SH-SY5Y (cell line): ENCODE data around the gene EDEM1.

ENCODE experiments used
- GATA2 ChIP-seq: IDR thresholded peaks from 2 replicates; pipeline ENCODE4 v1.6.1; 2011; ENCODE audit warnings: mild to moderate bottlenecking, low read depth, low read length
- GATA3 ChIP-seq: IDR thresholded peaks from 2 replicates; pipeline ENCODE4 v1.6.1; 2011; ENCODE audit warnings: low read depth, mild to moderate bottlenecking, low read length, moderate library complexity

EDEM1 gene

DNA sequence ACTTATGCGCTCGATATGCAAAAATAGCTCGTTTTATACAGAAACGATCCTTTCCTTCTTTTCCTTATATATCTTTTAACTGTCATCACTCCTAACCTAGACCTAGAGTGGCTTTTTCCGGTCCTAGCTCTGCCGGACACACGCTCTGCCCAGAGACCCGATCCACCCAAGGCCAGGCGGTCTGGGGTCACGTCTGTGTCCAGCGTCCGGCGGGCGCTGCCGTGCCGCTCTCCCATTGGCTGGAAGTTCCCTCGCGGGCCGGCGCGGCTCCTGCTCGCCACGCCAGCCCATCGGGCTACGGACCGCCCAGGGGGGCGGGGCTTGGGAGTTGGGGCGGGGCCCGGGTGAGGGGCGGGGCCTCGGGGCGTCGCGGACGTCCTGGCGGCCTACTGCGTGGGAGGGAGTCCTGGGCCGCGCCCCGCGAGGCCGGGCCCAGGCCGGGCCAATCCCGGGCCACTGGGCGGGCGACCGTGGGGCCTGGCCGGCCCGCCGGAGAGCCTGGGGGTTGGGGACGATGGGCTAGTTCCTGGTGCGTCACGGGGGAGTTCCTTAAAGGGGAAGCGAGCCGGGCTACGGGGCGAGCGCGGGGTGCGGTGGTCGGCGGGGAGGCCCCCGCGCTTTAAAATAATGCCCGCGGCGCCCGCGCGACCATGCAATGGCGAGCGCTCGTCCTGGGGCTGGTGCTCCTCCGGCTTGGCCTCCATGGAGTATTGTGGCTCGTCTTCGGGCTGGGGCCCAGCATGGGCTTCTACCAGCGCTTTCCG, at the start of gene EDEM1:
EDEM1 (plus strand) TSS at position 552 of the 764 bp plus-strand sequence; CDS start at position 651, 99 bp downstream.
- TF ChIP-seq GATA3 (no peak), GATA2 (no peak)

- no peak for TF ChIP-seq GATA2
Measured at GRCh38 chr3:5138214-5138981, 49.1 kb upstream of the EDEM1 start.

DNA sequence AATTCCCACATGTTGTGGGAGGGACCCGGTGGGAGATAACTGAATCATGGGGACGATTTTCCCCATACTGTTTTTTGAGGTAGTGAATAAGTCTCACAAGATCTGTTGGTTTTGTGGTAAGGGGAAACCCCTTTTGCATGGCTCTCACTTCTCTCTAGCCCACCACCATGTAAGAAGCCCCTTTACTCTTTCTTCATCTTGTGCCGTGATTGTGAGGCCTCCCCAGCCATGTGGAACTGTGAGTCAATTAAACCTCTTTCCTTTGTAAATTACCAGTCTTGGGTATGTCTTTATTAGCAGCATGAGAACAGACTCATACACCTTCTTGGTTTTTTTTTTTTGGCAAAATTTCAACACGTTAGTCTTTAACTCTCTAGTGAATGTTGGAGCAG, 47.3 kb upstream of the EDEM1 start:
- no peak for TF ChIP-seq GATA3
- TF ChIP-seq GATA2: no peak

GRCh38 chr3:5140839-5141238, 46.7 kb upstream of the EDEM1 start:
- TF ChIP-seq GATA2 (no peak), GATA3 (no peak)

GRCh38 chr3:5141760-5142159, 45.7 kb upstream of the EDEM1 start:
- TF ChIP-seq GATA3 (no peak), GATA2 (no peak)

DNA sequence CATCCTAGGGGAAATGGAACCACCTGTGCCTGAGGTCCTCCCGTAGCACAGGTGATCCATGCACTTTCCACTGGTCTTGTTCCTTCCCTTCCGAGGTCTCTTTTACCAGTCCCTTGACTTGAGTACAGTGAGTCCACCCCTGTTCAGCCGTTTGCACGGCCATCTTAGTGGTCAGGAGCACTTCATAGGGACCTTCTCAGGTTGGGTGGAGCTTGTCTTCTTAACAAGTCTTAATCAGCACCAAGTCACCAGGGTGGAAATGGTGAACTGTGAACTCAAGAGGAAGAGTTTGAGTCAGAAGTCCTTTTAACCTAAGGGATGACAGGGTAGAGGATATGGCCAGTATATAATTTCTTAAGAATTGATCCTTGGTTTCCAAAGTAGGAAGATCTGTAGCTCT, 44.0 kb upstream of the EDEM1 start:
- TF ChIP-seq GATA2 (no peak), GATA3 (no peak)

DNA sequence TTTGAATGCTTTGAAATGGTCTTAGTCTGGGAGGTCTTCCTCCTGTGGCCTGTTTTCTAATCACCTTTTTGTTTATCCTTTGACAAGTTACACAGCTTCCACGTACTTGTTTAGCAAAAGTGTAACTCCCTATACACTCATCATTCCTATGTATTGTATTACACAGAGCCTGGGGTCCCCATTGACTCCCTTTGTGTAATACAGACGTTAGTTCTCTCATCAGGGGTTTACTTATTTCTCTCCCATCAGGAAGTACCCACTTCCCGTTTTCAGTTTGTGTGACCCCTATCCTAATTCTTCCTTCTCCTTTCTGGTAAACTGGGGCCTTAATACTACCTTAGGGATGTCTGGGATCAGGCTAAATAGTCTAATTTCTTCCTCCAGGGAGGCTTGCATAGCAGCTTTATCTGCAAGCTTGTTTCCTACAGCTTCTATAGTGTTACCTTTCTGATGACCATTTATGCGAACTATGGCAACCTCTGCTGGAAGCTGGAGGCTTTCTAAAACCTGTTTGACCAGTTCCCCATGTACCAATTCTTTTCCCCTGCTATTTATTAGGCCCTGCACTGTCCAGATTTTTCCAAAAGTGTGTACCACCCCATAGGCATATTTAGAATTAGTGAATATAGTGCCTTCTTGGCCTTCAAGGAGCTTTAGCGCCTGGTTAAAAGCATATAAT, 43.1 kb upstream of the EDEM1 start:
- TF ChIP-seq GATA3 (no peak), GATA2 (no peak)

DNA sequence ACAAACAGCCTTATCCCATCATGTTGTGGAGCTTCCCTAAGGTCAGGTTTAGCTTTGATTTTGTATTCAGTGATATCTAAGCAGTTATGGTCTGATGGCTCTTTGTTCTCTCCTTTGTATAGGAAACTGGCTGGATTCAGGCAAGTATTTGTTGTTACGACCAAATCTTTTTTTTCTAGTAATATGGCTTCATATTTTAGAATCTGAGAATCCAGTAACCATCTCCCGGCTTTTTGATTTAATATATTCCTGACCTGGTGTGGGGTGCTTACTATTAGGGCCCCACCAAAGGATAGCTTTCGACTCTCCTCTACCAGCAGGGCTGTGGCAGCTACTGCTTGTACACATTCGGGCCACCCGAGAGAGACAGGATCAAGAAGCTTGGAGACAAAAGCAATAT, 42.4 kb upstream of the EDEM1 start:
- no peak for TF ChIP-seq GATA3
- TF ChIP-seq GATA2: no peak

GRCh38 chr3:5149306-5149880, 38.1 kb upstream of the EDEM1 start:
- TF ChIP-seq GATA2 (no peak), GATA3 (no peak)

DNA sequence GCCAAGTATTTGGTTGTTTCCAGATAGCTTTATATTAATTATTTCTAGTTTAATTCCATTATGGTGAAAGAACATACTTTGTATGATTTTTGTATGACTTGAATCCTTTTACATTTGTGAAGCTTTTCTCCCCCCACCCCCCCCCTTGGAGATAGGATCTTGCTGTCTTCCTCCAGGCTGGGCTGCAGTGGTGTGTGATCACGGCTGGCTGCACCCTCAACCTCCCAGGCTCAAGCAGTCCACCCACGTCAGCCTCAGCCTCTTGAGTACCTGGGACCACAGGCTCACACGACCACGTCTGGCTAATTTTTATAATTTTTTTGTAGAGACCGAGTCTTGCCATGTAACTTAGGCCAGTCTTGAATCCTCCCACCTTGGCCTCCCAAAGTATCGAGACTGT, 35.9 kb upstream of the EDEM1 start:
- no peak for TF ChIP-seq GATA2
- TF ChIP-seq GATA3: no peak

DNA sequence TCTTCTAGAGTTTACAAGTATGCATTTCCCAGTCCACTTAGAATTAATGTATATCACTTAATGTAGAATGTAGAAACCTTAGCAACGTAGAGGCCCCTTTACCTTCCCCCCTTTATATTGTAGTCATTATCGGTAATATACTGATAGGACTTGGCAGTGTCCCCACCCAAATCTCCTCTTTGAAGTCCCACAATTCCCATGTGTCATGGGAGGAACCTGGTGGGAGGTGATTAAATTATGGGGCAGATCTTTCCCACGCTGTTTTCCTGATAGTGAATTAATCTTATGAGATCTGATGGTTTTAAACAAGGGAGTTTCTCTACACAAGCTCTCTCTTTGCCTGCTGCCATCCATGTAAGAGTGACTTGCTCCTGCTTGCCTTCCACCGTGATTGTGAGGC, 34.4 kb upstream of the EDEM1 start:
- TF ChIP-seq GATA3 (no peak), GATA2 (no peak)

DNA sequence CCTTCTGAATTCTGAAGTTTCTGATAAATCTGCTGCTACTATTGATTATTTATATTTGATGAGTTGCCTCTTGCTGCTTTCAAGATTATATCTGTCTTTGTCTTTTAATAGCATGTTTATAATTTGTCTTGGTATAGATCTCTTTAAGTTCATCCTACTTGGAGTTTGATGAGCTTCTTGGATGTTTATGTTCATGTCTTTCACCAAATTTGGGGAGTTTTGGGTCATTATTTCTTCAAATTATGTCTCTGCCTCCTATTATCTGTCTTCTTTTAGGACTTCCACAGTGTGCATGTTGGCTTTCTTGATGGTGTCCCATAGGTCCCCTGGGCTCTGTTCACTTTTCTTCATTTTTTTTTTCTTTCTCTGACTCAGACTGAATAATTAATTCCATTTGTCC, 32.3 kb upstream of the EDEM1 start:
- TF ChIP-seq GATA2 (no peak), GATA3 (no peak)

- no peak for TF ChIP-seq GATA3
- TF ChIP-seq GATA2: no peak
Measured at GRCh38 chr3:5160321-5160720, 27.2 kb upstream of the EDEM1 start.
